Measurements from ENCODE around the gene GRK3.
A peak's percentile ranks its signal among the peaks of the same experiment; 100 is the strongest.
"Not testable (repeated sequence)": the region's sequence is repeated elsewhere in the genome, so short reads cannot be mapped to it uniquely, and the experiment has no call there.

GRK3 gene

DNA sequence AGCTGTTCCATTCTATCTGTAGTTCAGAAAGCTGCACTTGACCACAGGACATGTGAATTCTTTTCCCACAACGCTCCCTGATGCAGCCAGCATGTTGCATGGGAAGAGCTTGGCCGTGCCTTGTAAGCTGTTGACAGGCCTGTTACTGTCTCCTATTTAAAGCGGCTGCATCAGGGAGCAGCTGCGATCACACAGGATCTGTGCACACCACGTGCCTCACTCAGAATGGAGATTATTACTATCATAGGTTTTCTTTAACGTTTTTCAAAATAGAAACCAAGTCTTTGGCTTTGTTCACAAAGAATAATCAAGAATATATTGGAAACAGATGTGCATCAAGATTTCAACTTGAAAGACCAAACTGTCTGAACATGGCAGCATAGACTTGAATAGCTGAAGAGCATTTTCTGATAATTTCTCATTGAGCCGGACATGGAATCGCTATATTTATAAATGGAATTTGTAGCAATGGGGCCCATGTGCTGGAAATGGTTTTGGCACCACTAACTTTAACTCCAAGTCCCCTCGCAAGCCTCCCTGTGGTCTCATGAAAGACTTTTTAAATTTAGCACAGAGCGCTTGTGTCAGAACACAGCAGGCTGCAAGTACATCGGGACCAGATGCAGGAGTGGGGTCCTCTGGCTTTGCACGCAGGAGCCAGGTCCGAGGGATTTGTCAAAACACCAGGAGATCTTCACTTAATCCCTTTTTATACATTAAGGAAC, 136.7 kb downstream of the GRK3 start:
- Mint-ChIP-seq H3K4me1 (ENCODE audit: low read depth) (peaks cover 56% of the 10 kb centered on the region), H3K4me3 (peak overlapping the region; percentile 61), H3K36me3 (ENCODE audit: low read depth) (peaks cover 44% of the 10 kb centered on the region), H3K9me3 (no peaks in the 10 kb centered on the region), H3K27ac (no peak overlapping the region), H3K27me3 (ENCODE audit: low read depth) (no peaks in the 10 kb centered on the region)
- no peak for DNase-seq (ENCODE audit: low spot score)

- peak overlapping the region; percentile 84 for H3K27ac Mint-ChIP-seq
- no peaks in the 10 kb centered on the region for H3K27me3 Mint-ChIP-seq (ENCODE audit: low read depth)
Observed at GRCh38 chr22:25702040-25702439, 137.6 kb downstream of the GRK3 start.

GRCh38 chr22:25702571-25703167, 138.2 kb downstream of the GRK3 start:
- H3K27ac Mint-ChIP-seq, result peak overlapping the region; percentile 87
- no peaks in the 10 kb centered on the region for H3K27me3 Mint-ChIP-seq (ENCODE audit: low read depth)
- H3K36me3 Mint-ChIP-seq (ENCODE audit: low read depth), result peaks cover 48% of the 10 kb centered on the region
- H3K9me3 Mint-ChIP-seq, result no peaks in the 10 kb centered on the region
- H3K4me3 Mint-ChIP-seq, result peak overlapping the region; percentile 81
- H3K4me1 Mint-ChIP-seq (ENCODE audit: low read depth), result peaks cover 60% of the 10 kb centered on the region
- DNase-seq (ENCODE audit: low spot score), result peak; percentile 71

More at GRCh38 chr22:25702040-25702439, 137.6 kb downstream of the GRK3 start:
- Mint-ChIP-seq H3K36me3 (ENCODE audit: low read depth) (peaks cover 48% of the 10 kb centered on the region), H3K4me1 (ENCODE audit: low read depth) (peaks cover 57% of the 10 kb centered on the region), H3K9me3 (no peaks in the 10 kb centered on the region), H3K4me3 (peak overlapping the region; percentile 81)
- no peak for DNase-seq (ENCODE audit: low spot score)

GRCh38 chr22:25704701-25705100, 140.2 kb downstream of the GRK3 start:
- Mint-ChIP-seq H3K4me3 (no peak overlapping the region), H3K27me3 (ENCODE audit: low read depth) (no peaks in the 10 kb centered on the region), H3K9me3 (no peaks in the 10 kb centered on the region), H3K27ac (peak overlapping the region; percentile 50), H3K4me1 (ENCODE audit: low read depth) (peaks cover 60% of the 10 kb centered on the region), H3K36me3 (ENCODE audit: low read depth) (peaks cover 51% of the 10 kb centered on the region)
- no peak for DNase-seq (ENCODE audit: low spot score)

DNA sequence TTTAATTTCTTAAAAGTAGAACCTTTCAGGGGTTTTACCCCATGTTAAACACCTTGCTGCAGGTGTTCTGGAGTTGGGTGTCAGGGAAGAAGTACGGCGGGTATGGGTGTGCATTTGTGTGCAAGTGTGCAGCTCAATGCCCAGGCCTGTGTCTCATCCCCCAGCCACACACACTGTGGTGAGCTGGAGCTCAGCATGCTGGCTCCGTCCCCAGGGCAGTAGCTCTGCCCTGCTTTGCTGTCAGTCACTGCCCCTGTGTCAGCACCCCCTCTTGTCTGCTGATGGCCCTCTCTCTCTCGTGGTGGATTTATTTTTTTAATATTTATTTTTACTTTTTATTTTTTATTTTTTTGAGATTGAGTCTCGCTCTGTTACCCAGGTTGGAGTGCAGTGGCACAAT, 141.7 kb downstream of the GRK3 start:
- peaks cover 67% of the 10 kb centered on the region for H3K4me1 Mint-ChIP-seq (ENCODE audit: low read depth)
- peaks cover 54% of the 10 kb centered on the region for H3K36me3 Mint-ChIP-seq (ENCODE audit: low read depth)
- H3K27ac Mint-ChIP-seq, result no peak overlapping the region

GRCh38 chr22:25708430-25708829, 144.0 kb downstream of the GRK3 start:
- Mint-ChIP-seq H3K4me1 (ENCODE audit: low read depth) (peaks cover 61% of the 10 kb centered on the region), H3K36me3 (ENCODE audit: low read depth) (peaks cover 68% of the 10 kb centered on the region), H3K4me3 (peak overlapping the region; percentile 38), H3K27ac (peak overlapping the region; percentile 82)
- not testable (repeated sequence) for DNase-seq (ENCODE audit: low spot score); H3K9me3 Mint-ChIP-seq; H3K27me3 Mint-ChIP-seq (ENCODE audit: low read depth)

More for the DNA sequence above, 141.7 kb downstream of the GRK3 start:
- Mint-ChIP-seq H3K9me3 (no peaks in the 10 kb centered on the region), H3K4me3 (no peak overlapping the region), H3K27me3 (ENCODE audit: low read depth) (no peaks in the 10 kb centered on the region)
- no peak for DNase-seq (ENCODE audit: low spot score)

GRCh38 chr22:25709758-25710157, 145.3 kb downstream of the GRK3 start:
- Mint-ChIP-seq H3K27me3 (ENCODE audit: low read depth) (no peaks in the 10 kb centered on the region), H3K4me1 (ENCODE audit: low read depth) (peaks cover 48% of the 10 kb centered on the region), H3K9me3 (no peaks in the 10 kb centered on the region), H3K27ac (peak overlapping the region; percentile 94), H3K4me3 (peak overlapping the region; percentile 52), H3K36me3 (ENCODE audit: low read depth) (peaks cover 70% of the 10 kb centered on the region)
- peak; percentile 61 for DNase-seq (ENCODE audit: low spot score)

- Mint-ChIP-seq H3K36me3 (ENCODE audit: low read depth) (peaks cover 68% of the 10 kb centered on the region), H3K4me1 (ENCODE audit: low read depth) (peaks cover 43% of the 10 kb centered on the region), H3K4me3 (no peak overlapping the region), H3K27me3 (ENCODE audit: low read depth) (no peaks in the 10 kb centered on the region), H3K9me3 (no peaks in the 10 kb centered on the region), H3K27ac (no peak overlapping the region)
- DNase-seq (ENCODE audit: low spot score), result no peak
Observed at GRCh38 chr22:25710501-25710900, 146.0 kb downstream of the GRK3 start.

- Mint-ChIP-seq H3K36me3 (ENCODE audit: low read depth) (peaks cover 70% of the 10 kb centered on the region), H3K4me1 (ENCODE audit: low read depth) (peaks cover 41% of the 10 kb centered on the region), H3K27ac (peak overlapping the region; percentile 71), H3K27me3 (ENCODE audit: low read depth) (no peaks in the 10 kb centered on the region), H3K4me3 (no peak overlapping the region), H3K9me3 (no peaks in the 10 kb centered on the region)
- no peak for DNase-seq (ENCODE audit: low spot score)
Observed at GRCh38 chr22:25711491-25711890, 147.0 kb downstream of the GRK3 start.

- Mint-ChIP-seq H3K27ac (no peak overlapping the region), H3K36me3 (ENCODE audit: low read depth) (peaks cover 65% of the 10 kb centered on the region)
Observed at GRCh38 chr22:25712661-25713400, 148.4 kb downstream of the GRK3 start.

DNA sequence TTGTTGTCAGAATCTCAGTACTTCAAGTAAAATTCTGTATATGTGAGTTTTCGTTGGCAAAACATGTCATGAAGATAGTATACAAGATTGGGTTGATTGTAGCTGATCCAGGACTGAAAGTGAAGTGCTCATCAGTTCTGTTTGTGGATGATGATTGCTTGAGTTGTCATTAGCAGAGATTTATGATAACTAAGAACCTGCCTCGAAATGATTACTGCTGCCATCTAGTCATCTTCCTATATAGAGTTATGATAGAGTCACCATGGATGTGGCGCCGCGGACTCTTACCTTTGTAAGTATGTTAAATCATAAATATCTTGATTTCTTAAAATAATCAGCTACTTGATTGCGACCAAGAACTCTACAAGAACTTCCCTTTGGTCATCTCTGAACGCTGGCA, 149.6 kb downstream of the GRK3 start:
- Mint-ChIP-seq H3K36me3 (ENCODE audit: low read depth) (peaks cover 72% of the 10 kb centered on the region), H3K4me1 (ENCODE audit: low read depth) (peaks cover 42% of the 10 kb centered on the region), H3K4me3 (no peak overlapping the region), H3K9me3 (no peaks in the 10 kb centered on the region), H3K27ac (peak overlapping the region; percentile 45), H3K27me3 (ENCODE audit: low read depth) (no peaks in the 10 kb centered on the region)
- no peak for DNase-seq (ENCODE audit: low spot score)

More at GRCh38 chr22:25712661-25713400, 148.4 kb downstream of the GRK3 start:
- H3K4me1 Mint-ChIP-seq (ENCODE audit: low read depth), result peaks cover 36% of the 10 kb centered on the region
- no peaks in the 10 kb centered on the region for H3K27me3 Mint-ChIP-seq (ENCODE audit: low read depth)
- no peaks in the 10 kb centered on the region for H3K9me3 Mint-ChIP-seq
- DNase-seq (ENCODE audit: low spot score), result no peak
- no peak overlapping the region for H3K4me3 Mint-ChIP-seq

DNA sequence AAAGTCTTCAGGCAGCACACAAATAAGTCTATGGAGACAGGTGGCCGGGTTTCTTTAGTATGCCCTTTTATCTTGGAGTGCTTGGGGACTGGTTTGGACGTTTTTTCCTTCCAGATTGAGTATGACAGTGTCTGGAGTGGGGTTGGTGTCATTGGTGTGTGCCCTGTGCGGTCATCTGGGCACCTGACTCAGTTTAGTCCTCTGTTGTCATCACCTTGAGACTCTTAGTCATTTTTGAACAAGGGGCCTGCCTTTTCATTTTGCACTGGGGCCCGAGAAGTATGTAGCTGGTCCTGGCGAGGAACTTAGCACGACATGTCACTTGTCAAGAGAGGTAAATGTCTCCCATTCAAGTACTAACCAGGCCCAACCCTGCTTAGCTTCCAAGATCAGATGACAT, 150.3 kb downstream of the GRK3 start:
- H3K36me3 Mint-ChIP-seq (ENCODE audit: low read depth), result peaks cover 73% of the 10 kb centered on the region
- H3K4me1 Mint-ChIP-seq (ENCODE audit: low read depth), result peaks cover 37% of the 10 kb centered on the region
- H3K27me3 Mint-ChIP-seq (ENCODE audit: low read depth), result no peaks in the 10 kb centered on the region
- no peak overlapping the region for H3K4me3 Mint-ChIP-seq
- no peak overlapping the region for H3K27ac Mint-ChIP-seq
- no peak for DNase-seq (ENCODE audit: low spot score)
- H3K9me3 Mint-ChIP-seq, result no peaks in the 10 kb centered on the region

- Mint-ChIP-seq H3K27ac (no peak overlapping the region), H3K4me1 (ENCODE audit: low read depth) (peaks cover 21% of the 10 kb centered on the region), H3K27me3 (ENCODE audit: low read depth) (no peaks in the 10 kb centered on the region), H3K9me3 (no peaks in the 10 kb centered on the region), H3K36me3 (ENCODE audit: low read depth) (peaks cover 63% of the 10 kb centered on the region), H3K4me3 (no peak overlapping the region)
- DNase-seq (ENCODE audit: low spot score), result no peak
Observed at GRCh38 chr22:25716637-25717036, 152.2 kb downstream of the GRK3 start.
